ENCODE measurements around the gene TINAGL1.

- no peak for TF ChIP-seq TEAD3 (CRISPR knock-in tag; optimal IDR thresholded peaks at IDR 0.05; ENCODE audit: borderline replicate concordance)
- TF ChIP-seq ZNF850 (CRISPR knock-in tag; conservative IDR thresholded peaks at IDR 0.05) = no peak
- TF ChIP-seq ZBTB7A (CRISPR knock-in tag; IDR thresholded peaks at IDR 0.05) = no peak
- TF ChIP-seq, protein P1, sequence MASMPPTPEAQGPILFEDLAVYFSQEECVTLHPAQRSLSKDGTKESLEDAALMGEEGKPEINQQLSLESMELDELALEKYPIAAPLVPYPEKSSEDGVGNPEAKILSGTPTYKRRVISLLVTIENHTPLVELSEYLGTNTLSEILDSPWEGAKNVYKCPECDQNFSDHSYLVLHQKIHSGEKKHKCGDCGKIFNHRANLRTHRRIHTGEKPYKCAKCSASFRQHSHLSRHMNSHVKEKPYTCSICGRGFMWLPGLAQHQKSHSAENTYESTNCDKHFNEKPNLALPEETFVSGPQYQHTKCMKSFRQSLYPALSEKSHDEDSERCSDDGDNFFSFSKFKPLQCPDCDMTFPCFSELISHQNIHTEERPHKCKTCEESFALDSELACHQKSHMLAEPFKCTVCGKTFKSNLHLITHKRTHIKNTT (CRISPR knock-in tag; IDR thresholded peaks at IDR 0.05) = no peak
- no peak for TF ChIP-seq HIVEP1 (CRISPR knock-in tag; IDR thresholded peaks at IDR 0.05)
- no peak for TF ChIP-seq SRSF4 (IDR thresholded peaks at IDR 0.05; ENCODE audit: low read depth, low read length, poor library complexity, severe bottlenecking)
- TF ChIP-seq ZKSCAN1 (IDR thresholded peaks at IDR 0.05; ENCODE audit: low read length) = no peak
- no peak for TF ChIP-seq ZNF678 (CRISPR knock-in tag; IDR thresholded peaks at IDR 0.05)
- TF ChIP-seq CTCF (CRISPR knock-in tag; IDR thresholded peaks at IDR 0.05) = no peak
- no peak for TF ChIP-seq ISX (CRISPR knock-in tag; conservative IDR thresholded peaks at IDR 0.05)
- TF ChIP-seq THAP9 (CRISPR knock-in tag; IDR thresholded peaks at IDR 0.05; ENCODE audit: borderline replicate concordance) = no peak
- no peak for TF ChIP-seq ZNF343 (CRISPR knock-in tag; IDR thresholded peaks at IDR 0.05)
These were observed 48.6 kb downstream of the TINAGL1 start for GRCh38 chr1:31624731-31625514.

Measured in HepG2 (cell line).